ENCODE data around the gene RASSF10.

Gene RASSF10

GRCh38 chr11:13061294-13061990 is 52.3 kb downstream of the RASSF10 start:
- DNase-seq (ENCODE audit: low spot score), result no peak
